ENCODE measurements around the gene KSR1.

DNA sequence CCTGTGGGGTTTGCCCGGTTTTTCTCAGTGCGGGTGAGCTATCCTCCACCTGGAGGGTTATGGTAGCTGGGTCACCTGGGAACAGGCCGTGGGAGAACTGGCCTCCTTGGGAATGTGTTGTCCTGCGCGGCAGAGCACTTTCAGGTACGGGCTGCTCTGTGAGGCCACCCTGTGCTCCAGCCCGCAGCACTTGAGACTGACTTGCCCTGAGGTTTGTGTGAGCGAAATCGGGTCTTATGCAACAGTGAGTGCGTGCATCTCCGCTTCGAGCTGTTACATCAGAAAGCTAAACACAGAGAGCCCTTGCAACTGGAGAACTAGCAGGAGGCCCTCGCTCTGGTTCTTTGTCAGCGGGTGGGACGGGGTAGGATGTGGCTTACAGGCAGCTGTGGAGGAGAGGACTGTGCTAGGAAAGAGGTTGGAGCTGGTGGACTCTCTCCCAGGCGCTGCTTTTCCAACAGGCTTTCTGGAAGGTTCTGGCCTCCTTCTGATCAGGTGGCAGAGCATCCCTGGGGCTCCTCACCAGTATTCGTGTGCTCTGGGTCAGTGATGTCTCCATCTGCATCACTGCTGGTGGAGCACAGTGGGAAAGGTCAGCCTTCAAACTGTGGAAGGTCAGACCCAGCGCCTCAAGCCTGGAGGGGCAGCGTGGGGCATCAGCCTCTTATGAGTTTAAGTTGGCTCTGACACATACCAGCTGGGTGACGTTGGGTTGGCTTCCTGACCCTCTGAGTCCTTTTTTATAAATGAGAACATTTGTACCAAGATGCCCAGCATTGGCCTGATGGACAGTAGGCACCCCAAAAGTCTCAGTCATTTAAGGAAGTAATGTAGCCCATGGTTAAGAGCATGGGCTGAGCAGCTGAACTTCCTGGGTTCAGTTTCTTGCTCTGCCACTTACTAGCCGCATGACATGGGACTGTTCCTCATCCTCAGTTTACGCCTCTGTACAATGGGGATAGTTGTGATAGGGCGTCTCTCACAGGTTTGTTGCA is 76.3 kb downstream of the KSR1 start:
- TF ChIP-seq, protein P1, sequence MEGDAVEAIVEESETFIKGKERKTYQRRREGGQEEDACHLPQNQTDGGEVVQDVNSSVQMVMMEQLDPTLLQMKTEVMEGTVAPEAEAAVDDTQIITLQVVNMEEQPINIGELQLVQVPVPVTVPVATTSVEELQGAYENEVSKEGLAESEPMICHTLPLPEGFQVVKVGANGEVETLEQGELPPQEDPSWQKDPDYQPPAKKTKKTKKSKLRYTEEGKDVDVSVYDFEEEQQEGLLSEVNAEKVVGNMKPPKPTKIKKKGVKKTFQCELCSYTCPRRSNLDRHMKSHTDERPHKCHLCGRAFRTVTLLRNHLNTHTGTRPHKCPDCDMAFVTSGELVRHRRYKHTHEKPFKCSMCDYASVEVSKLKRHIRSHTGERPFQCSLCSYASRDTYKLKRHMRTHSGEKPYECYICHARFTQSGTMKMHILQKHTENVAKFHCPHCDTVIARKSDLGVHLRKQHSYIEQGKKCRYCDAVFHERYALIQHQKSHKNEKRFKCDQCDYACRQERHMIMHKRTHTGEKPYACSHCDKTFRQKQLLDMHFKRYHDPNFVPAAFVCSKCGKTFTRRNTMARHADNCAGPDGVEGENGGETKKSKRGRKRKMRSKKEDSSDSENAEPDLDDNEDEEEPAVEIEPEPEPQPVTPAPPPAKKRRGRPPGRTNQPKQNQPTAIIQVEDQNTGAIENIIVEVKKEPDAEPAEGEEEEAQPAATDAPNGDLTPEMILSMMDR (conservative IDR thresholded peaks at IDR 0.05) = no peak
- no peak for TF ChIP-seq EZH2 (IDR thresholded peaks at IDR 0.05; ENCODE audit: low read depth)
